NAMALWA (cell line): ENCODE data around the gene CECR2.

Experiments used
- DNase-seq: peaks from one replicate; pipeline ENCODE4 v3.0.0-alpha.2; 2015; ENCODE audit warnings: low spot score

Gene CECR2

GRCh38 chr22:17368554-17369438, 464 bp upstream of the CECR2 start:
- peak; percentile 7 for DNase-seq

- DNase-seq: no peak
Measured at GRCh38 chr22:17370026-17370765, 936 bp downstream of the CECR2 start.

GRCh38 chr22:17370766-17371432, 1.6 kb downstream of the CECR2 start:
- DNase-seq: no peak

- no peak for DNase-seq
Measured at GRCh38 chr22:17371448-17371847, 2.2 kb downstream of the CECR2 start.

GRCh38 chr22:17373855-17374254, 4.6 kb downstream of the CECR2 start:
- no peak for DNase-seq

- no peak for DNase-seq
Measured at GRCh38 chr22:17375914-17376614, 6.8 kb downstream of the CECR2 start.

- no peak for DNase-seq
Measured at GRCh38 chr22:17376950-17377349, 7.7 kb downstream of the CECR2 start.

- DNase-seq: no peak
Measured at GRCh38 chr22:17379944-17380343, 10.7 kb downstream of the CECR2 start.

GRCh38 chr22:17380359-17381087, 11.3 kb downstream of the CECR2 start:
- DNase-seq: no peak

GRCh38 chr22:17381192-17381913, 12.1 kb downstream of the CECR2 start:
- DNase-seq: no peak

- DNase-seq: no peak
Measured at GRCh38 chr22:17384612-17385330, 15.5 kb downstream of the CECR2 start.

- no peak for DNase-seq
Measured at GRCh38 chr22:17387356-17387755, 18.1 kb downstream of the CECR2 start.

GRCh38 chr22:17388235-17388634, 19.0 kb downstream of the CECR2 start:
- DNase-seq: no peak

- no peak for DNase-seq
Measured at GRCh38 chr22:17390087-17390486, 20.8 kb downstream of the CECR2 start.

- DNase-seq: no peak
Measured at GRCh38 chr22:17396516-17396915, 27.3 kb downstream of the CECR2 start.

GRCh38 chr22:17397756-17398547, 28.7 kb downstream of the CECR2 start:
- DNase-seq: no peak

- DNase-seq: no peak
Measured at GRCh38 chr22:17400305-17400704, 31.0 kb downstream of the CECR2 start.

- no peak for DNase-seq
Measured at GRCh38 chr22:17401728-17402127, 32.5 kb downstream of the CECR2 start.

- no peak for DNase-seq
Measured at GRCh38 chr22:17402293-17402692, 33.0 kb downstream of the CECR2 start.
